Right forelimb (tissue), 1 donor: Measurements from ENCODE around the gene DEDD.
"Not testable (repeated sequence)": the region's sequence is repeated elsewhere in the genome, so short reads cannot be mapped to it uniquely, and the experiment has no call there.

Source experiments
- DNase-seq: peaks from one replicate; pipeline ENCODE4 v3.0.0-alpha.2; 2018

Gene DEDD

GRCh38 chr1:161121834-161122233 lies 10.6 kb downstream of the DEDD start:
- no peak for DNase-seq

GRCh38 chr1:161121042-161121650 lies 11.3 kb downstream of the DEDD start:
- DNase-seq: no peak

GRCh38 chr1:161119092-161119903 lies 13.2 kb downstream of the DEDD start:
- no peak for DNase-seq

DNA sequence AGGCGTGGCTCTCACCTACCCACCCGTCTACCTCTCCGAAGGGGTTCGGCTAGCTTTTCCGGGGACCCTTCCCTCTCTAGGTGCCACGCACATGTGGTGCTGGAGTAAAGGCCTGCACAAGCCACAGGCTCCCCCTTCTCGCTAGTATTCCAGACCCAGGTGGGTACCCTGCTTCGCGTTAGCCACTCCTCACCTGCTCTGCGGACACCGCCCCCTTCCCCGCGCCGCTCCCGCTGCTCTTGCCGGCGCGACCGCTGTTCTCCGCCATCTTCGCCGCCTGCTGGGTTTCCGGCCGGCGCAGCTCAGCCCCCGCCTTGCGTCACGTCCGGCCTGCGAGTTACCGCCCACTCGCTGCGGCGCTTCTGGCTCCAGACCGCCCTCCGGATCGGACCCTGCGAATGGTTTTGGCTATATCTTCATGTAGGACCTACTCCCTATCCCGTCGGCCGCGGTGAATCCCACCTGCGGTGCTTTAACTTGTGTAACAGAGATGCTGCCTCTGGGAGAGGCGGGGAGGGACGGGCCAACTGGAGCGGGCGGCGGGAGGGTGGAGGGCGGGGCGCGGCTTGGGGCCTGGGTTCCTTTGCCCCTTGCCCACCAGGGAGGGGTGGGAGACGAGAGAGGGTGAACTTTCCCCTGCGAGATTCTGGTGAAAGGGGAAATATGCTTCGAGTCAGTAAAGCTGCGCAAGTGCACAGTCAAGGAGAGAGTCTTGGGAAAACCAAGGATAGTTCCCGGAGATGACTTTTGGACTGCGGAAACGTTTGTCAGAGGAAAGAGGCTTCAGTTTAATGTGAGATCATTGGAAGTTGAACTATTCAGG lies 14.5 kb downstream of the DEDD start, which contains the start of the genes NIT1 and PFDN2:
TSS of gene NIT1 (plus strand) at position 347 of the 823 bp plus-strand sequence. CDS start at position 419, 72 bp downstream.
TSS of gene PFDN2 (minus strand) at position 279 of the 823 bp plus-strand sequence. CDS start at position 268, 11 bp downstream.
- peak; percentile 94 for DNase-seq

DNA sequence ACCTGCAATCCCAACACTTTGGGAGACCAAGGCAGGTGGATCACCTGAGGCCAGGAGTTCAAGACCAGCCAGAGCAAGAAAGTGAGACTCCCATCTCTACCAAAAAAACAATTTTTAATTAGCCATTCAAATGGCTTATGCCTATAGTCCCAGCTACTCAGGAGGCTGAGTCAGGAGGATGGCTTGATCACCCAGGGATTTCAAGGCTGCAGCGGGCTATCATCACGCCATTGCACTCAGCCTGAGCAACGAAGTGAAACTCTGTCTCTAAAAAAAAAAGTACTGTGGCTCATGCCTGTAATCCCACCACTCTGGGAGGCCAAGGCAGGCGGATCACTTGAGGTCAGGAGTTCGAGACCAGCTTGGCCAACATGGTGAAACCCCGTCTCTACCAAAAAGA lies 16.5 kb downstream of the DEDD start:
- not testable (repeated sequence) for DNase-seq

DNA sequence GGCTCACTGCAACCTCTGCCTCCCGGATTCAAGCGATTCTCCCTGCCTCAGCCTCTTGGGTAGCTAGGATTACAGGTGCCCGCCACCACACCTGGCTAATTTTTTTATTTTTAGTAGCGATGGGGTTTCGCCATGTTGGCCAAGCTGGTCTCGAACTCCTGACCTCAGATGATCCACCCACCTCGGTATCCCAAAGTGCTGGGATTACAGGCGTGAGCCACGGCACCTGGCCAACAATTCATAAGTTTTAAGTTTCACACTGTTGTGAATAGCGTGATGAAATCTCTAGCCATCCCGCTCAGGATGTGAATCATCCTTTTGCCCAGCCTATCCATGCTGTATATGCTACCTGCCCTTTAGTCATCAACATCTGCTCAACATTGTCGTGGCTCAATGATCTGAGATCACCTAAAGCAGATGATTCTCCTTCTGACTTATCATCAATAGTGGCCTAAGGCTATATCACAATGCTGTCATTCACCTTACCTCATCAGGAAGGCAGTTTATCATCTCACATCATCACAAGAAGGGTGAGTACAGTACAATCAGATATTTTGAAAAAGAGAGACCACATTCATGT lies 17.2 kb downstream of the DEDD start:
- no peak for DNase-seq

- DNase-seq: no peak
Measured at GRCh38 chr1:161114556-161114955, 17.9 kb downstream of the DEDD start.

GRCh38 chr1:161113915-161114314 lies 18.6 kb downstream of the DEDD start:
- DNase-seq: no peak

GRCh38 chr1:161111527-161111926 lies 20.9 kb downstream of the DEDD start:
- DNase-seq: no peak

DNA sequence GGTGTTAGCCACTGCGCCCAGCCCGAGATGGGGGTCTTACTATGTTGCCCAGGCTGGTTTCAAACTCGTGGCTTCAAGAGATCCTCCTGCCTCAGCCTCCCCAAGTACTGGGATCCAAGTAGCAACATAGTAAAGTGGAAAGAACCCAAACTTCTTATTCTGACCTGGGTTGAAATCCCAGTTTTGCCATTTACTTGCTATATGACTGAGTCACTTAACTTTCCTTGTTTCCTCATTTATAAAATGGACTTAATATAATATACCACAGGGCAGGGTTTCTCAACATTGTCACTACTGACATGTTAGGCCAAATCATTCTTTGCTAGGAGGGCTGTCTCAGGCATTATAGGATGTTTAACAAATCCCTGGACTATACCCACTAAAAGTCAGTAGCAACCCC lies 21.4 kb downstream of the DEDD start:
- DNase-seq: no peak

DNA sequence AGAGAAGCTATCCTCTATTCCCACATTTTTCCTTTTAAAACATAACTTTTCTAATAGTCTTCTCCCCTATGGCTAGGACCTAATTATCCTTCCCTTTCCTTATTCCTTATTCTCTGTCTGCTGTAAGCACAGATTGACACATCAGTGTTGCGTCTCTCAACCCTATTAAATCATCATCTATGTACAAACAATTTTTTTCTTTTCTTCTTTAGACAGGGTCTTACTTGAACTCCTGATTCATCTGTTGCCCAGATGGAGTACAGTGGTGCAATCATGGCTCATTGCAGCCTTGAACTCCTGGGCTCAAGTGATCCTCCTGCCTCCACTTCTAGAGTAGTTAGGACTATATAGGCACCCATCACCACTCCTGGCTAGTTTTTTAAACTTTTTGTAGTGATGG lies 26.0 kb downstream of the DEDD start:
- no peak for DNase-seq

GRCh38 chr1:161100556-161100955 lies 31.9 kb downstream of the DEDD start:
- no peak for DNase-seq

GRCh38 chr1:161099090-161099802 lies 33.2 kb downstream of the DEDD start:
- DNase-seq: no peak

DNA sequence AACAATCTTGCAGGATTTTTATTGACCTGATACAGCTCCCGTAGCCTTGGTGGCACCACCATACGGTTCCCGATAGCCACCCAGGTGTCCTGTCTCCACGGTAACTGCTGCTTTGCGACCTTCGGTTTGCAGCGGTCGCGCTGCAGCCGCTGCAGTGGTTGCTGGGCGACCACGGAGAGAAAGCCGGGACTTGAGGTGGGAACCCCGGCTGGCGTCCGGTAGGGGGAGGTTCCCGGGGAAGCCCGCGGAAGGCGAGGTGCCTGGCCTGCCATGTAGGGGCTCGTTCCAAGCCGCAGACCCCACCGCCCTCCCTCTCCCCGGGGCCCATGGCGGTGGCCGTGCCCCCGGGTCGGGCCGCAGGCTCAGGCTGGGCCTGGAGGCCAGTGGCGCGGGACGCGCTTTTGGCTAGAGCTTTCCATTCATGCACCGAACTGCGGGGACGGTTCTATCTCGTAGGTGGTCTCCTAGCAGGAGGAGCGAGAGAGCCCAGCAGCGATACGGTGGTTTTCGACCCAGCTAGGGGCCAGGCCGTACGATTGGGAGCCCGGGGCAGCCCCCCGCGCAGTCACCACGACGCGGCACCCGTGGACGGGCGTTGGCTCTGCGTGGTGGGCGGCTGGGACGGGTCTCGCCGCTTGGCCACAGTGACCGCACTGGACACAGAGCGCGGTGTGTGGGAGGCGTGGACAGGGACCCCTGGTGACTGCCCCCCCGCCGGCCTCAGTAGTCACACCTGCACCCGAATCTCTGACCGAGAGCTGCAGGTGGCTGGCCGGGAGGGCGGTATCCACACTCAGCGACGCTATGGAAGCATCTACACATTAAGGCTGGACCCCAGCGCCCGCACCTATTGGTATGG lies 34.0 kb downstream of the DEDD start, which contains the start of gene KLHDC9:
TSS of gene KLHDC9 (plus strand) at position 152 of the 859 bp plus-strand sequence. CDS start at position 327, 175 bp downstream.
- peak; percentile 70 for DNase-seq

DNA sequence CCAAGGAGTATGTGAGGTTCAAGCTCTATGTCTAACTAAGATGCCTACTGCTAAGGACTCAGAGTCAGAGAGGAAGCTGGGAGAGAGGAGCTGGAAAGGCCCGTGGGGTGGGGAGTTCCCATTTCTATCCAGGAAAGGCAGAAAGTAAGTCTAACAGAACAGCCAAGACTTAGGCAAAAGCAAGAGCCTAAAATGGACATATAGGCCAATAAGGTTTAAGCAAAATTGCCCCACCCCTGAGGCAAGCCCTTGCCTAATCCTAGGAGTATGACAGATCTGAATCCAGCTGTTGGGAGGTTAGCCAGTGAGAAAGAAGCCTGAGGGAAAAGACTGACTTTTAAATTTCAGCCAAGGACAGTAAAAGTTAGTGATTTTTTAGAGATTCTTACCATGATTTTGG lies 35.9 kb downstream of the DEDD start:
- no peak for DNase-seq

GRCh38 chr1:161096015-161096414 lies 36.5 kb downstream of the DEDD start:
- no peak for DNase-seq

DNA sequence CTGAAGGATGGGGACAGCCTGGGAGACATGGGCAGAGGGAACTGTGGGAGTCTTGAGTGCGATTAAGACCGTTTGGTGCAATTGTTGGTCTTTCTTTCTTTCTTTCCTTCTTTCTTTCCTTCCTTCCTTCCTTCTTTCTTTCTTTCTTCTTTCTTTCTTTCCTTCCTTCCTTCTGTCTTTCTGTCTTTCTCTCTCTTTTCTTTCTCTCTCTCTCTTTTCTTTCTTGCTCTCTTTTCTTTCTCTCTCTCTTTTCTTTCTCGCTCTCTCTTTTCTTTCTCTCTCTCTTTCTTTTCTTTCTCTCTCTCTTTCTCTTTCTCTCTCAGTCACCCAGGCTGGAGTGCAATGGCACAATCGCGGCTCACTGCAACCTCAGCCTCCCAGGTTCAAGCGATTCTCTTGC lies 37.2 kb downstream of the DEDD start:
- no peak for DNase-seq

DNA sequence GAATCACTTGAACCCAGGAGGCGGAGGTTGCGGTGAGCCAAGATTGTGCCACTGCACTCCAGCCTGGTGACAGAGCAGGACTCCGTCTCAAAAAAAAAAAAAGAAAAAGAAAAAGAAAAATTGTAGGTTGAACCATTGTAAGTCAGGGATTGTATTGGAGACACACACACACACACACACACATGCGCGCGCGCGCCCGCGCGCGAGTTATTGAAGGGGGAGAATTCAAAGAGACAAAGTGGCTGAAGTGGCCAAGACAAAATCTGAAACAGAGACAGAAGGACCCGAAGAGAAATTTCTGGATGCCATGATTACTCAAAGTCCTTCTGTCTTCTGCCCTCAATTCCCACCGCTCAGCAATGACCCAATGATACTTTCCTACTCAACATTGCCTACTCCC lies 38.0 kb downstream of the DEDD start:
- no peak for DNase-seq

GRCh38 chr1:161092621-161093028 lies 39.8 kb downstream of the DEDD start:
- no peak for DNase-seq

DNA sequence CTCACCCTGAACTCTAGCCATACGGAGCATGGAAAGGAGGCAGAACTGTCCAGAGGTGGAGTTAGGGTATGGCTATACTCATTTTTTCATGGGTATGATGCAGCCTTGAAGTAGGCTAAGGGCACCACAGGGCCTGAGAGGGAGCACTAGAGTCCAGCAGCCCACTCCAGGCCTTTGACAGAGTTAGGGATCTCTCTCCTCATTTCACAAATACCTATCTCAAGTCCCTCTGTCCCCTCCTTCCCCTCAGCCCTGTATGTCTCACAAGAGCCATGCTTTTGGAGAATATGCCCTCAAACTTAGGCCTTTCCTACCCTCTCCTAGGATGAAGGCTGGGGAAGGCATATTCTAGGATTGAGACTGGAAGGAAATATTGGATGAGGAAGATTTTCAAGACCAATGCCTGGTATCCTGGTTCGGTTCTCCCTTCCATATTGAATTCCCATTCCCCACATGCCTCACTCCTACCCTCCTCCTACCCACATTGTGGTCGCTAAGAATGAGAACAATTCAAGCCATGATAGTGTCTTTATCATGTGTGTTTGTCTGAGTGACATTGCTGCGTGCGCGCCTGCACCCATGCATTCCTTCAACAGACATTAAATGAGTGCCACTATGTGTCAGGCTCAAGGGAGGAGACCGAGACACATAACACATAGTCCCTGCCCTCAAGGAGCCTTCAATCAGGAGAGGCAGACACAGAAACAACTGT lies 40.5 kb downstream of the DEDD start:
- no peak for DNase-seq

GRCh38 chr1:161091093-161091492 lies 41.4 kb downstream of the DEDD start:
- no peak for DNase-seq
